Gastroesophageal sphincter (tissue), 4 donors: Measurements from ENCODE around the gene RRP15. TPM values are rescaled to one million over a fixed set of nuclear protein-coding genes. Genes with fewer than 3 reads are reported as not detected.
A peak's percentile ranks its signal among the peaks of the same experiment; 100 is the strongest.

ENCODE experiments used
- ATAC-seq: fragments of 150-250 bp; one replicate; pipeline ENCODE4 v1.9.1; 2016; ENCODE audit warnings: mild to moderate bottlenecking, moderate library complexity
- H3K27ac ChIP-seq, 4 donors: fragments of 200-600 bp; sonication (generic) in 3 of 4; 1 replicate in 3 of 4; 2 replicates in 1 of 4; pipeline ENCODE4 v1.5.1; 2016 to 2019
- H3K27me3 ChIP-seq: fragments of 200-600 bp; sonication (generic); one replicate; pipeline ENCODE4 v1.5.1; 2019
- H3K36me3 ChIP-seq, 2 donors: fragments of 200-600 bp; sonication (generic); one replicate each; pipeline ENCODE4 v1.5.1; 2019; ENCODE audit warnings: control low read depth in 1 of 2
- H3K4me1 ChIP-seq, 3 donors: fragments of 200-600 bp; sonication (generic); 1 replicate in 2 of 3; 2 replicates in 1 of 3; pipeline ENCODE4 v1.5.1; 2016 to 2019; ENCODE audit warnings: control low read depth in 2 of 3
- H3K4me3 ChIP-seq, 2 donors: fragments of 200-600 bp; sonication (generic); one replicate each; pipeline ENCODE4 v1.5.1; 2019; ENCODE audit warnings: mild to moderate bottlenecking in 1 of 2, moderate library complexity in 1 of 2
- H3K9me3 ChIP-seq, 3 donors: fragments of 200-600 bp; sonication (generic); one replicate each; pipeline ENCODE4 v1.5.1; 2017 to 2019; ENCODE audit warnings: control low read depth in 2 of 3
- EP300 ChIP-seq: sonication (generic); formaldehyde crosslinking; IDR thresholded peaks from one replicate; pipeline ENCODE4 v1.6.1; 2017; ENCODE audit warnings: antibody characterized with exemption, mild to moderate bottlenecking
- POLR2A ChIP-seq, 2 donors: fragments of 450-650 bp; IDR thresholded peaks; one replicate each; pipeline ENCODE4 v1.6.1; 2017; ENCODE audit warnings: antibody characterized with exemption in 2 of 2, mild to moderate bottlenecking in 2 of 2, moderate library complexity in 1 of 2
- POLR2AphosphoS5 ChIP-seq: sonication (generic); formaldehyde crosslinking; IDR thresholded peaks from one replicate; pipeline ENCODE4 v1.6.1; 2017; ENCODE audit warnings: antibody characterized with exemption
- WGBS, 2 donors: methylation state at CpG; one replicate each; pipeline ENCODE4 v1.1.5; 2018; ENCODE audit warnings: low coverage in 1 of 2; 5-methylcytosine and 5-hydroxymethylcytosine counted together
- total RNA-seq, 4 donors: library from RNA; depleted of rRNA; stranded (reverse); fragments of >200 nt; gene quantifications; one replicate each; pipeline ENCODE4 v1.1.0, GENCODE V29; 2016
- TF ChIP-seq, protein P1 (sequence below), 4 experiments: fragments of 200-600 bp in 2 of 4; fragments of 450-650 bp in 2 of 4; sonication (generic) in 1 of 4; IDR thresholded peaks; one replicate each; pipeline ENCODE4 v1.5.1; 2017 to 2019; ENCODE audit warnings: antibody characterized with exemption in 4 of 4, mild to moderate bottlenecking in 2 of 4, moderate library complexity in 2 of 4

The RRP15 gene, protein sequence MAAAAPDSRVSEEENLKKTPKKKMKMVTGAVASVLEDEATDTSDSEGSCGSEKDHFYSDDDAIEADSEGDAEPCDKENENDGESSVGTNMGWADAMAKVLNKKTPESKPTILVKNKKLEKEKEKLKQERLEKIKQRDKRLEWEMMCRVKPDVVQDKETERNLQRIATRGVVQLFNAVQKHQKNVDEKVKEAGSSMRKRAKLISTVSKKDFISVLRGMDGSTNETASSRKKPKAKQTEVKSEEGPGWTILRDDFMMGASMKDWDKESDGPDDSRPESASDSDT
- 10 to 100 TPM in 1 of 4 donors, 1 to 10 TPM in 3; 7.0 to 13.5 (median 9.4) TPM for total RNA-seq

DNA sequence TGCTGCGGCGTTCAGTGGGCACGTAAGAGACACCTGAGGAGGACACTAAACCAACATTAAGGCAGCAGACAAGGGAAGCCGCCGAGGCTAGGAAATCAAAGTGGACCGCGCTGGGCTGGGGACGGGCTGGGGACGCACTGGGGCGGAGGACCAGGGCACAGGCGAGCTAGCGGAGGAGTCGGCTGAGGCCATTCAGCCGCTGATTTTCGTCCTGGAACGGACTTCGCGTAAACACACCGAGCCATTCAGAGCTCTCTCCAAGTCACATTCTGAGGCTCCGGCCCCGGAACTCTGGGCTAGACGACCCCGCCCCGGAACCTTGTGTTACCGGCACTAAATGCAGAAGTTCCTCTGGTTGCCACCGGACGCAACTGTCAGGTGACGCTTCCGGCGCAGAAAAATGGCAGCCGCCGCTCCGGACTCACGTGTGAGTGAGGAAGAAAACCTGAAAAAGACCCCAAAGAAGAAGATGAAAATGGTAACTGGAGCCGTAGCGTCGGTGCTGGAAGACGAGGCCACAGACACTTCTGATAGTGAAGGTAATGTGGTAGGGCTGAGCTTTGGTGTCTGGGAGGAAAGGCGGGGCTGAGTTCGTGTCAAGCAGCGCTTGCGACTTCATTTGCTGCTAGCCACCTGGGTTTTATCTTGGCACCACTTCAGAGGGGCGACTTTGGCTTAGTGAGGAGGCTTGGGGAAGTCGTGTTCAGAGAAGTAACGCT, at the start of gene RRP15:
TSS of gene RRP15 (plus strand) at position 377 of the 719 bp plus-strand sequence. CDS start at position 401, 24 bp downstream.
- 0% methylated on average over 7 to 11 of the region's 45 CpGs for WGBS, 2 donors
- Histone ChIP-seq H3K4me3 (peak within 1 kb of the TSS; percentile 78 to 84), H3K4me1 (peaks cover 4 to 34% (median 9%) of the 10 kb centered on the region in 3 donors), H3K9me3 (peaks cover 0 to 9% (median 0%) of the 10 kb centered on the region in 3 donors), H3K36me3 (no peaks in the 10 kb centered on the region), H3K27ac (peak within 1 kb of the TSS; percentile 37 to 85 (median 84)), H3K27me3 (peaks cover 12% of the 10 kb centered on the region)
- ATAC-seq, result peak; percentile 97
- TF ChIP-seq, protein P1, sequence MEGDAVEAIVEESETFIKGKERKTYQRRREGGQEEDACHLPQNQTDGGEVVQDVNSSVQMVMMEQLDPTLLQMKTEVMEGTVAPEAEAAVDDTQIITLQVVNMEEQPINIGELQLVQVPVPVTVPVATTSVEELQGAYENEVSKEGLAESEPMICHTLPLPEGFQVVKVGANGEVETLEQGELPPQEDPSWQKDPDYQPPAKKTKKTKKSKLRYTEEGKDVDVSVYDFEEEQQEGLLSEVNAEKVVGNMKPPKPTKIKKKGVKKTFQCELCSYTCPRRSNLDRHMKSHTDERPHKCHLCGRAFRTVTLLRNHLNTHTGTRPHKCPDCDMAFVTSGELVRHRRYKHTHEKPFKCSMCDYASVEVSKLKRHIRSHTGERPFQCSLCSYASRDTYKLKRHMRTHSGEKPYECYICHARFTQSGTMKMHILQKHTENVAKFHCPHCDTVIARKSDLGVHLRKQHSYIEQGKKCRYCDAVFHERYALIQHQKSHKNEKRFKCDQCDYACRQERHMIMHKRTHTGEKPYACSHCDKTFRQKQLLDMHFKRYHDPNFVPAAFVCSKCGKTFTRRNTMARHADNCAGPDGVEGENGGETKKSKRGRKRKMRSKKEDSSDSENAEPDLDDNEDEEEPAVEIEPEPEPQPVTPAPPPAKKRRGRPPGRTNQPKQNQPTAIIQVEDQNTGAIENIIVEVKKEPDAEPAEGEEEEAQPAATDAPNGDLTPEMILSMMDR (IDR thresholded peaks at IDR 0.05), result peak in 2 of 4 experiments; percentile 29 to 32
- TF ChIP-seq POLR2AphosphoS5 (peak; percentile 76), POLR2A (IDR thresholded peaks at IDR 0.05) (peak in 1 of 2 donors; percentile 36), EP300 (no peak)

DNA sequence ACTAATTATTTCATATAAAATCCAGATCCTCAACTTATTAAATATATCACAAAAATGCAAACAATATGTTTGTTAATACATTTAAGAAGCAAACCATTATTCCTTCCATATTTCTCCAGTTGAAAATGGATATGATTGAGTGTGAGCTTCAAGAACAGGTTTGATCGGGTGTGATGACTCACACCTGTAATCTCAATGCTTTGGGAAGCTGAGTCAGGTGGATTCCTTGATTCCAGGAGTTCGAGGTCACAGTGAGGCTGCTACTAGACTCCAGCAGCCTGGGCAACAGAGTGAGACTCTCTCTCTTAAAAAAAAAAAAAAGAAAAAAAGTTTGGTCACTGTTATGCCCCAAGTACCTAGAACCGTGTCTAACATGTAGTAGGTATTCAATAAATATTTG, 42.9 kb upstream of the RRP15 start:
- H3K9me3 ChIP-seq, result no peaks in the 10 kb centered on the region
- no peaks in the 10 kb centered on the region for H3K36me3 ChIP-seq
- H3K27me3 ChIP-seq, result no peaks in the 10 kb centered on the region
- H3K27ac ChIP-seq, result no peak overlapping the region
- no peak for TF ChIP-seq EP300
- TF ChIP-seq, protein P1 (IDR thresholded peaks at IDR 0.05), result no peak
- TF ChIP-seq POLR2A (IDR thresholded peaks at IDR 0.05), result no peak
- no peak for ATAC-seq
- no peak overlapping the region for H3K4me3 ChIP-seq
- WGBS, 2 donors, result 82 to 85% methylated on average over 3 of the region's 3 CpGs
- no peaks in the 10 kb centered on the region for H3K4me1 ChIP-seq

DNA sequence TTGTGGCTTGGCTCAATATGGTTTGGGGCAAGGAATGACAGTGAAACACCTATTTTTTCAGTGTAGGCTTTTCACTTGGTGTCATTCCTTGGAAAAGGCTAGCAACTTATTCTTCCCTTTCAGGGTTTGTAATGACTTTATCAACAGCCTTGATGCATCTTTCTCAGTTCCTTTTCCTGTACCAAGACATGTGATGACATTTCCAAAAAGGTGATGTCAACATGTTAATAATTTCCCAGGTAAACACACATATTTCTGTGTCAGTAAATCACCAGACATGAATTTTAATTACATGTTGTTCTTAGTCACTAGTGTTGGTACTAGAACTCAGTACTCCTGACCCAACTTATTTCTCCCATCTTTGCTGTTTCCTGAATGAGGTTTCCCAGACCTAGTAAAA, 37.8 kb upstream of the RRP15 start:
- TF ChIP-seq, protein P1 (IDR thresholded peaks at IDR 0.05), result no peak
- TF ChIP-seq EP300 (no peak), POLR2AphosphoS5 (no peak), POLR2A (IDR thresholded peaks at IDR 0.05) (no peak)
- no peaks in the 10 kb centered on the region for H3K36me3 ChIP-seq
- no peak overlapping the region for H3K27ac ChIP-seq
- no peaks in the 10 kb centered on the region for H3K4me1 ChIP-seq
- no peak for ATAC-seq
- H3K27me3 ChIP-seq, result peaks cover 8% of the 10 kb centered on the region
- H3K4me3 ChIP-seq, result no peak overlapping the region
- no peaks in the 10 kb centered on the region for H3K9me3 ChIP-seq

DNA sequence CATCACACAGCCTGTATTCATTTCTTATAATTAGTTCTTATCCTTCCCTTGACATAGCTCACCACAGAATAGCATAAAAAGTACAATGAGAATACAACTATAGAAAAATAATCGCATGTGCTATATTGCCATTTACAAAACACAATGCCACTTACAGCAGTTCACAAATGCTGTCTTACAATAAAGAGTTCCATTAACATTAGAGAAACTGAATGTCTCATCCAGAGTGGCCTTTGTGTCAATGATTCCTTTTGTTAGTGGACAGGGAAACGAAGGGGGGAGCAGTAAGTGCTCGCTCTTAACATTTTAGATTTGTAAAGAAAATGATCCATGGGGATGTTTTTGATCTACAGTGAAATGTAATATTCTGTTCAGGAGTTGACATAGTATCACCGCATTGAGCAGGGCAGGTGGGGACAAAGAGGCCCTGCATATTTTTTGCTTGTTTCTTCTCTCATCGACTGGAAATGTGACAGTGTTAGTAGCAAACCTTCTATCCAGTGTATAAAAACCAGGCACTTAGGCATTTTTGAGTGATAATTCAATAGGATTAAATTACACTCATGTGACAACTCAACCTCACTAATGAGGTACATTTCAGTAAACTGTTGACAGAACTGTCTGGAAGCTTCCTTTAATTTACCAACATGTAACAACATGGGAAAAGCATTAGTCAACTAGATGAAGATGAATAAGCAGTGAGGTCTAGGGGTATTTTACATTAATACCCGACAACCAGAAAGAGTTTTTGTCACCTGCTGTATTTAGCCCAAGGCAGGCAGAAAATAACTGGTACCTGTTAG, 35.6 kb upstream of the RRP15 start:
- H3K36me3 ChIP-seq, result no peaks in the 10 kb centered on the region
- TF ChIP-seq, protein P1 (IDR thresholded peaks at IDR 0.05), result no peak
- TF ChIP-seq POLR2AphosphoS5, result no peak
- TF ChIP-seq EP300, result no peak
- no peaks in the 10 kb centered on the region for H3K4me1 ChIP-seq
- H3K27ac ChIP-seq, result no peak overlapping the region
- WGBS, 2 donors, result 67 to 70% methylated on average over 6 of the region's 6 CpGs
- no peak for ATAC-seq
- no peak overlapping the region for H3K4me3 ChIP-seq
- peaks cover 8% of the 10 kb centered on the region for H3K27me3 ChIP-seq
- no peaks in the 10 kb centered on the region for H3K9me3 ChIP-seq
